Mucosa of descending colon (tissue), 3 donors: Measurements from ENCODE around the gene CPA1. TPM values are rescaled to one million over a fixed set of nuclear protein-coding genes. Genes with fewer than 3 reads are reported as not detected.

Source experiments
- ATAC-seq: fragments of 200-7000 bp; cut with Tn5 transposase; one replicate; pipeline ENCODE4 v1.9.1; 2020; ENCODE audit warnings: mild to moderate bottlenecking, moderate library complexity
- DNase-seq, 3 donors: peaks; one replicate each; pipeline ENCODE4 v3.0.0-alpha.2; 2020
- H3K36me3 ChIP-seq: fragments of 200-600 bp; one replicate; pipeline ENCODE4 v1.8.0; 2021; ENCODE audit warnings: low read depth, mild to moderate bottlenecking
- H3K4me1 ChIP-seq: fragments of 200-600 bp; one replicate; pipeline ENCODE4 v1.8.0; 2021; ENCODE audit warnings: low read depth, mild to moderate bottlenecking
- H3K4me3 ChIP-seq: fragments of 200-600 bp; one replicate; pipeline ENCODE4 v1.8.0; 2021; ENCODE audit warnings: mild to moderate bottlenecking
- H3K9me3 ChIP-seq: fragments of 200-600 bp; one replicate; pipeline ENCODE4 v1.8.0; 2021; ENCODE audit warnings: mild to moderate bottlenecking
- CTCF ChIP-seq: fragments of 200-600 bp; IDR thresholded peaks from one replicate; pipeline ENCODE4 v1.8.0; 2022; ENCODE audit warnings: antibody characterized with exemption, mild to moderate bottlenecking
- intact Hi-C, 2 donors: fragments of 100-400 bp; cut with DNase I in 1 of 2; cut with micrococcal nuclease in 1 of 2; formaldehyde crosslinking; loops; one replicate each; pipeline versions ENCODE4 v1.11.0 to v1.11.1; 2022; cut with DNase I, micrococcal nuclease
- total RNA-seq, 3 donors: library from RNA; stranded (reverse); fragmentation: NEBNext Ultra II Directional in 2 of 3; extraction: Animal tissue kit (Norgen Biotek cat#: 25700) in 2 of 3; gene quantifications; one replicate each; pipeline versions ENCODE4 v1.2.1 to v1.2.4, GENCODE V29; 2021 to 2023
- donor health status: DM: no; HTN: no; CAD: no; lungs with moderate emphysema.
- donor health status: DM: no; HTN: no; CAD: no.
- donor health status: DM: no; HTN: yes; CAD: no.

The CPA1 gene
- total RNA-seq, 3 donors from 2014 or later, result not detected

DNA sequence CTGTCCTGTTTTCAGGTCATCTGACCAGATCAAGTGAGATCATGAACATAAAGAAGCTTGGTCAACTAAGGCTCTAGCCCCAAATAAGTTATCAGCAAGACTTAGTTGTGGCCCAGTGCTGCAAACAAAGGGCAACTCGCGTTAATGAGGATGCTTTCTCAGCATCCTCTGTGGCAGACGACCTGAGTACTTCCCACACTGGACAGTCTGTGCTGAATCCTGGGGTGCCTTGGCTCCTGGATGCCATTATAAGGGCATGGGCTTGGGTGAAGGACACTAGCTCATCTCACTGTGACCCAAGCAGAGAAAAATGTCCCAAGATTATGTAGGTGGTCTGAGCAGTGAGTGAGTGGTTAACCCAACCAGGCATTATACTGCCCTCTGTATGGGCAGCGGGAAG lies 21.8 kb upstream of the CPA1 start:
- H3K4me3 ChIP-seq, result no peak overlapping the region
- intact Hi-C loops, result no loop called here
- ATAC-seq (no peak), DNase-seq (no peak)
- TF ChIP-seq CTCF, result no peak
- peaks cover 6% of the 10 kb centered on the region for H3K9me3 ChIP-seq
- H3K4me1 ChIP-seq, result no peaks in the 10 kb centered on the region
- no peaks in the 10 kb centered on the region for H3K36me3 ChIP-seq

GRCh38 chr7:130359276-130359857 lies 20.9 kb upstream of the CPA1 start:
- Histone ChIP-seq H3K4me3 (no peak overlapping the region), H3K36me3 (no peaks in the 10 kb centered on the region), H3K4me1 (no peaks in the 10 kb centered on the region), H3K9me3 (peaks cover 6% of the 10 kb centered on the region)
- intact Hi-C loops, result no loop called here
- no peak for TF ChIP-seq CTCF
- no peak for DNase-seq
- ATAC-seq, result no peak

GRCh38 chr7:130360518-130360917 lies 19.8 kb upstream of the CPA1 start:
- Histone ChIP-seq H3K9me3 (peaks cover 6% of the 10 kb centered on the region), H3K36me3 (no peaks in the 10 kb centered on the region), H3K4me3 (no peak overlapping the region), H3K4me1 (no peaks in the 10 kb centered on the region)
- DNase-seq, result no peak
- intact Hi-C loops, result no loop called here
- ATAC-seq, result no peak
- no peak for TF ChIP-seq CTCF

DNA sequence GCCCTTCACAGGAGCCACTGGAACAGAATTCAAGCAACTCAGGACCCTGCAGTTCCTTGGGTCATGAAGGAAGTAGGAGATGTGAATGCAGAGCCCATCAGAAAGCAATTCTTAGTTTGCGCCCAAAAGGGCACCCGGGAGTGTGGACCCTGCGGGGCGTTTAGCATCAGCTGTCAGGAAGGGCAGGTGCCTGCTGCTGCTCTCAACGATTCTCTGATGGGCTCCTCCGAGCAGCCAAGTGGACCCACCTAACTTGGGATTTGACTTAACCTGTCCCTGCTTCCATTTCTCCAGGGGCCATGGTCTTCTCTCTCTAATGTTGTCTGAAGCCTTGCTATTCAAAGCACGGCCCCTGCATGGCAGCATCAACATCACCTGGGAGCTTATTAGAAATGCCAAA lies 18.6 kb upstream of the CPA1 start:
- Histone ChIP-seq H3K9me3 (peaks cover 6% of the 10 kb centered on the region), H3K4me3 (no peak overlapping the region), H3K36me3 (no peaks in the 10 kb centered on the region), H3K4me1 (peaks cover 7% of the 10 kb centered on the region)
- ATAC-seq (no peak), DNase-seq (no peak)
- no peak for TF ChIP-seq CTCF
- intact Hi-C loops, result no loop called here

DNA sequence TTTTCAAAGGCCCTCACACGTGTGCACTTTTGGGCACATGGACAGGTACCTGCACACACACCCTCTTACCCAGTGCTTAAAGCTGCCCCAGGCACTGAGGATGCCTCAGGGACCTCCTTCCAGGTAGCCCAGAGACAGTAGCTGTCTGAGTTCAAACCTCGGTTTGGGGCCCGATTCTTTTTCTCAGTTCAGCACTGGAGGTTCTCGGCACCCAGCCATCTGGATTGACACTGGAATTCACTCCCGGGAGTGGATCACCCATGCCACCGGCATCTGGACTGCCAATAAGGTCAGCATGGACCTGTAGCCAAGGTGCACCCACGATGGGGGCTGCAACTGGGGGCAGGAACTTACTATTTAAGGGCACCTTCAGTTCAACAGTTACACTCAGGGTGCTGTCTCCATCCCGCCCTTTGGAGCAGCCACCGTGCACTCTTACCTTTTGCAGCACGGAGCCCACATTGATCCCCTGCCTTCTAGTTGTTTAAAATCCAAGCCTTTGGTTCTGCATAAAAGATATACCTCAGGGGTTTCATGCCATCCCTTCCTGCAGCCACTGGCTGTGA lies 18.0 kb upstream of the CPA1 start:
- intact Hi-C loops, result no loop called here
- peaks cover 7% of the 10 kb centered on the region for H3K4me1 ChIP-seq
- no peak for TF ChIP-seq CTCF
- H3K36me3 ChIP-seq, result no peaks in the 10 kb centered on the region
- peaks cover 6% of the 10 kb centered on the region for H3K9me3 ChIP-seq
- no peak overlapping the region for H3K4me3 ChIP-seq
- no peak for DNase-seq
- no peak for ATAC-seq
